H9 (cell line): ENCODE results near the gene TAOK3. TPM values are rescaled to one million over a fixed set of nuclear protein-coding genes. Genes with fewer than 3 reads are reported as not detected.

Experiments used
- DNase-seq: peaks from one replicate; pipeline ENCODE4 v3.0.0-alpha.2; 2017
- H2AFZ ChIP-seq: one replicate; pipeline ENCODE4 v1.6.1; 2013; ENCODE audit warnings: mild to moderate bottlenecking, low read length, control low read depth, moderate library complexity
- H2AK5ac ChIP-seq: 2 replicates; pipeline ENCODE4 v1.6.1; 2013; ENCODE audit warnings: low read length, control low read depth, mixed read lengths; ENCODE audit not compliant: insufficient read length
- H2BK120ac ChIP-seq: one replicate; pipeline ENCODE4 v1.6.1; 2013; ENCODE audit warnings: low read depth, mild to moderate bottlenecking, low read length, control low read depth, inconsistent platforms; ENCODE audit not compliant: poor library complexity, severe bottlenecking
- H2BK12ac ChIP-seq: 2 replicates; pipeline ENCODE4 v1.6.1; 2013; ENCODE audit warnings: low read length, control low read depth, mixed read lengths, low read depth; ENCODE audit not compliant: insufficient read length
- H2BK15ac ChIP-seq: 2 replicates; pipeline ENCODE4 v1.6.1; 2013; ENCODE audit warnings: low read depth, low read length, control low read depth
- H2BK20ac ChIP-seq: one replicate; pipeline ENCODE4 v1.6.1; 2013; ENCODE audit warnings: low read depth, mild to moderate bottlenecking, low read length, control low read depth, inconsistent platforms; ENCODE audit not compliant: poor library complexity, severe bottlenecking
- H2BK5ac ChIP-seq: 2 replicates; pipeline ENCODE4 v1.6.1; 2013; ENCODE audit warnings: low read length, control low read depth, mixed read lengths; ENCODE audit not compliant: insufficient read length
- H3K14ac ChIP-seq: 2 replicates; pipeline ENCODE4 v1.6.1; 2013; ENCODE audit warnings: low read length, control low read depth; ENCODE audit not compliant: insufficient read depth
- H3K18ac ChIP-seq: 2 replicates; pipeline ENCODE4 v1.6.1; 2013; ENCODE audit warnings: low read depth, mild to moderate bottlenecking, mixed read lengths, low read length, control low read depth; ENCODE audit not compliant: insufficient read length
- H3K23ac ChIP-seq: 2 replicates; pipeline ENCODE4 v1.6.1; 2013; ENCODE audit warnings: low read length, control low read depth, mixed read lengths, low read depth; ENCODE audit not compliant: insufficient read length
- H3K23me2 ChIP-seq: 2 replicates; pipeline ENCODE4 v1.6.1; 2013; ENCODE audit warnings: low read depth, mild to moderate bottlenecking, mixed read lengths, low read length, control low read depth; ENCODE audit not compliant: insufficient read length, poor library complexity, severe bottlenecking
- H3K27ac ChIP-seq: 2 replicates; pipeline ENCODE4 v1.5.1; 2013; ENCODE audit warnings: low read length, control low read depth, mixed read lengths, low read depth; ENCODE audit not compliant: insufficient read length
- H3K27me3 ChIP-seq: 2 replicates; pipeline ENCODE4 v1.6.1; 2013; ENCODE audit warnings: low read length, control low read depth, inconsistent platforms; ENCODE audit not compliant: insufficient read depth
- H3K4ac ChIP-seq: 2 replicates; pipeline ENCODE4 v1.6.1; 2013; ENCODE audit warnings: low read depth, mild to moderate bottlenecking, control low read depth, inconsistent platforms, low read length, moderate library complexity
- H3K4me1 ChIP-seq: 2 replicates; pipeline ENCODE4 v1.6.1; 2013; ENCODE audit warnings: low read length, control low read depth, inconsistent platforms; ENCODE audit not compliant: insufficient read depth
- H3K4me2 ChIP-seq: 2 replicates; pipeline ENCODE4 v1.6.1; 2013; ENCODE audit warnings: low read length, control low read depth, mixed read lengths; ENCODE audit not compliant: insufficient read length, insufficient read depth
- H3K56ac ChIP-seq: 2 replicates; pipeline ENCODE4 v1.6.1; 2013; ENCODE audit warnings: low read depth, mild to moderate bottlenecking, mixed read lengths, low read length, control low read depth; ENCODE audit not compliant: insufficient read length
- H3K79me1 ChIP-seq: 2 replicates; pipeline ENCODE4 v1.6.1; 2013; ENCODE audit warnings: low read depth, mild to moderate bottlenecking, moderate library complexity, low read length, control low read depth, inconsistent platforms; ENCODE audit not compliant: insufficient read depth, poor library complexity, severe bottlenecking
- H3K79me2 ChIP-seq: 2 replicates; pipeline ENCODE4 v1.6.1; 2013; ENCODE audit warnings: low read length, control low read depth, inconsistent platforms; ENCODE audit not compliant: insufficient read depth
- H3K9ac ChIP-seq: 2 replicates; pipeline ENCODE4 v1.6.1; 2013; ENCODE audit warnings: low read length, control low read depth, mixed read lengths; ENCODE audit not compliant: insufficient read length; ENCODE audit errors: extremely low read depth
- H3K9me3 ChIP-seq: one replicate; pipeline ENCODE4 v1.6.1; 2013; ENCODE audit warnings: low read depth, low read length, inconsistent platforms; ENCODE audit not compliant: control insufficient read depth
- H3T11ph ChIP-seq: one replicate; pipeline ENCODE4 v1.6.1; 2013; ENCODE audit warnings: mild to moderate bottlenecking, low read length, control low read depth, inconsistent platforms
- H4K20me1 ChIP-seq: one replicate; pipeline ENCODE4 v1.6.1; 2013; ENCODE audit not compliant: control insufficient read depth, insufficient read length, insufficient read depth
- H4K5ac ChIP-seq: 2 replicates; pipeline ENCODE4 v1.6.1; 2013; ENCODE audit warnings: low read depth, mild to moderate bottlenecking, mixed read lengths, low read length, control low read depth; ENCODE audit not compliant: insufficient read length
- H4K8ac ChIP-seq: replicated peaks from 2 replicates; pipeline ENCODE4 v1.6.1; 2013; ENCODE audit warnings: low read length, control low read depth, mixed read lengths, low read depth; ENCODE audit not compliant: insufficient read length
- H4K91ac ChIP-seq: 2 replicates; pipeline ENCODE4 v1.6.1; 2013; ENCODE audit warnings: low read depth, mild to moderate bottlenecking, moderate library complexity, mixed read lengths, low read length, control low read depth; ENCODE audit not compliant: insufficient read length
- H3K27ac Mint-ChIP-seq, 3 experiments: 2 replicates in 2 of 3; 3 replicates in 1 of 3; pipeline ENCODE4 v1.8.0; 2020 to 2021; ENCODE audit warnings: mixed read lengths in 3 of 3, mild to moderate bottlenecking in 1 of 3, moderate library complexity in 1 of 3
- H3K27me3 Mint-ChIP-seq: 2 replicates; pipeline ENCODE4 v1.8.0; 2021; ENCODE audit warnings: low read depth, mild to moderate bottlenecking, moderate library complexity, mixed read lengths
- H3K36me3 Mint-ChIP-seq, 3 experiments: 2 replicates in 2 of 3; 3 replicates in 1 of 3; pipeline ENCODE4 v1.8.0; 2020 to 2021; ENCODE audit warnings: low read depth in 3 of 3, mixed read lengths in 3 of 3; ENCODE audit not compliant: insufficient read depth in 1 of 3
- H3K4me1 Mint-ChIP-seq, 2 experiments: 2 replicates each; pipeline ENCODE4 v1.8.0; 2020; ENCODE audit warnings: mixed read lengths in 2 of 2
- H3K4me3 Mint-ChIP-seq, 2 experiments: 2 replicates in 1 of 2; 3 replicates in 1 of 2; pipeline ENCODE4 v1.8.0; 2020 to 2021; ENCODE audit warnings: mild to moderate bottlenecking in 2 of 2, mixed read lengths in 2 of 2, moderate library complexity in 1 of 2
- H3K9me3 Mint-ChIP-seq, 2 experiments: 2 replicates in 1 of 2; 3 replicates in 1 of 2; pipeline ENCODE4 v1.8.0; 2020; ENCODE audit warnings: mild to moderate bottlenecking in 2 of 2, mixed read lengths in 2 of 2, moderate library complexity in 1 of 2
- WGBS: extraction: QIAGEN DNeasy Blood & Tissue Kit; methylation state at CpG from one replicate; pipeline ENCODE4 v1.1.7; 2013; ENCODE audit warnings: missing lambda C conversion rate, low lambda C conversion rate, mixed read lengths; ENCODE audit not compliant: insufficient read length; ENCODE audit errors: extremely low coverage; 5-methylcytosine and 5-hydroxymethylcytosine counted together
- total RNA-seq: library from RNA; stranded (reverse); gene quantifications from 2 replicates; pipeline ENCODE4 v1.2.1, GENCODE V29; 2021
- TF ChIP-seq, protein P1 (sequence below): fragments of 200-600 bp; sonication (generic); conservative IDR thresholded peaks from 3 replicates; pipeline ENCODE4 v1.8.0; 2021; ENCODE audit warnings: antibody characterized with exemption, mild to moderate bottlenecking

Gene TAOK3
- total RNA-seq, 1 experiment from 2014 or later: 5.2 TPM

DNA sequence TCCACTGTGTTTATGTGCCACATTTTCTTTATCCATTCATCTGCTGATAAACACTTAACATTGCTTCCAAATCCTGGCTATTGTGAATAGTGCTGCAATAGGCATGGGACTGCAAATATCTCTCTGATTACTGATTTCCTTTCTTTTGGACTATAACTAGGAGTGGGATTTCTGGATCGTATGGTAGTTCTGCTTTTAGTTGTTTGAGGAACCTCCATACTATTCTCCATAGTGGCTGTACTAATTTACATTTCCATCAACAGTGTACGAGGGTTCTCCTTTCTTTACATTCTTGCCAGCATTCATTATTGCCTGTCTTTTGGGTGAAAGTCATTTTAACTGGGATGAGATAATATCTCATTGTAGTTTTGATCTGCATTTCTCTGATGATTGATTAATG lies 47.6 kb downstream of the TAOK3 start:
- H3K4me1 Mint-ChIP-seq: peaks cover 4 to 5% of the 10 kb centered on the region in 2 experiments; a peak in 2 of 4 replicates

More for the DNA sequence above, 47.6 kb downstream of the TAOK3 start:
- no peak for DNase-seq
- Histone ChIP-seq H3K23me2 (no peaks in the 10 kb centered on the region), H2AFZ (no peak overlapping the region), H3K9me3 (no peaks in the 10 kb centered on the region), H2AK5ac (no peak overlapping the region), H4K5ac (no peak overlapping the region), H2BK20ac (no peak overlapping the region), H3K14ac (no peak overlapping the region), H3K27ac (no peak overlapping the region), H4K20me1 (no peaks in the 10 kb centered on the region), H3K79me2 (no peaks in the 10 kb centered on the region), H3K4ac (no peak overlapping the region), H2BK12ac (no peak overlapping the region), H3K4me1 (no peaks in the 10 kb centered on the region), H3K18ac (no peak overlapping the region), H4K8ac (no peak overlapping the region), H4K91ac (no peak overlapping the region), H3K9ac (no peak overlapping the region), H2BK15ac (no peak overlapping the region), H3K4me2 (no peak overlapping the region), H3K23ac (no peak overlapping the region), H3K27me3 (no peaks in the 10 kb centered on the region), H2BK5ac (no peak overlapping the region), H3T11ph (no peak overlapping the region), H3K79me1 (no peaks in the 10 kb centered on the region), H2BK120ac (no peak overlapping the region), H3K56ac (no peak overlapping the region)
- Mint-ChIP-seq H3K9me3 (no peaks in the 10 kb centered on the region), H3K4me3 (no peak overlapping the region), H3K27ac (no peak overlapping the region), H3K36me3 (no peaks in the 10 kb centered on the region), H3K27me3 (no peaks in the 10 kb centered on the region)
- TF ChIP-seq, protein P1, sequence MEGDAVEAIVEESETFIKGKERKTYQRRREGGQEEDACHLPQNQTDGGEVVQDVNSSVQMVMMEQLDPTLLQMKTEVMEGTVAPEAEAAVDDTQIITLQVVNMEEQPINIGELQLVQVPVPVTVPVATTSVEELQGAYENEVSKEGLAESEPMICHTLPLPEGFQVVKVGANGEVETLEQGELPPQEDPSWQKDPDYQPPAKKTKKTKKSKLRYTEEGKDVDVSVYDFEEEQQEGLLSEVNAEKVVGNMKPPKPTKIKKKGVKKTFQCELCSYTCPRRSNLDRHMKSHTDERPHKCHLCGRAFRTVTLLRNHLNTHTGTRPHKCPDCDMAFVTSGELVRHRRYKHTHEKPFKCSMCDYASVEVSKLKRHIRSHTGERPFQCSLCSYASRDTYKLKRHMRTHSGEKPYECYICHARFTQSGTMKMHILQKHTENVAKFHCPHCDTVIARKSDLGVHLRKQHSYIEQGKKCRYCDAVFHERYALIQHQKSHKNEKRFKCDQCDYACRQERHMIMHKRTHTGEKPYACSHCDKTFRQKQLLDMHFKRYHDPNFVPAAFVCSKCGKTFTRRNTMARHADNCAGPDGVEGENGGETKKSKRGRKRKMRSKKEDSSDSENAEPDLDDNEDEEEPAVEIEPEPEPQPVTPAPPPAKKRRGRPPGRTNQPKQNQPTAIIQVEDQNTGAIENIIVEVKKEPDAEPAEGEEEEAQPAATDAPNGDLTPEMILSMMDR: no peak
- no CpG with 5 or more reads among the region's 2 CpGs for WGBS
